Measurements from ENCODE around the gene HIP1. TPM values are rescaled to one million over a fixed set of nuclear protein-coding genes. Genes with fewer than 3 reads are reported as not detected.

The HIP1 gene
- total and polyA plus RNA-seq, 2 of the 13 experiments (the other 11 are each of a cell fraction or from before 2014, with no cell fraction given) = 4.5 to 6.2 TPM

- Histone ChIP-seq H3K27ac (ENCODE audit: extremely low read length, insufficient read depth, low read length) (no peak overlapping the region), H3K4me2 (ENCODE audit: low read depth, low read length) (no peak overlapping the region), H3K9ac (ENCODE audit: insufficient read depth, low read depth, low read length) (no peak overlapping the region), H2AFZ (ENCODE audit: low read length) (no peak overlapping the region), H3K27me3 (ENCODE audit: control insufficient read depth in 1 of 2, insufficient read depth in 2 of 2, low read length in 2 of 2) (no peaks in the 10 kb centered on the region), H4K20me1 (ENCODE audit: insufficient read depth, low read length) (no peaks in the 10 kb centered on the region), H3K9me3 (ENCODE audit: low read length) (no peaks in the 10 kb centered on the region), H3K36me3 (replicated peaks in 1 of 2; ENCODE audit: control insufficient read depth in 1 of 2, insufficient read depth in 2 of 2, low read length in 2 of 2) (no peaks in the 10 kb centered on the region), H3K4me3 (replicated peaks in 1 of 3; ENCODE audit: insufficient read depth in 1 of 3, low read depth in 2 of 3, low read length in 3 of 3) (no peak overlapping the region), H3K79me2 (ENCODE audit: insufficient read depth, low read length) (no peaks in the 10 kb centered on the region), H3K4me1 (ENCODE audit: insufficient read depth, low read length) (no peaks in the 10 kb centered on the region)
- ChIA-PET CTCF (ENCODE audit: low intra/inter-chr PET ratio, low total read pairs) (no interaction called here), POLR2A (no interaction called here)
- FAIRE-seq = no peak
- intact Hi-C loops (cut with micrococcal nuclease; ENCODE audit: unreplicated experiment) (no loop called here), in situ Hi-C loops (cut with HindIII; ENCODE audit: extremely low pct_ligation_motif_present, low pct_unique_long_range_greater_than_20kb) (no loop called here)
- DNase-seq (ENCODE audit: low spot score) = no peak
- BruUV-seq (replicated peaks) = no TSS peak
- 81% methylated on average over 12 of the region's 12 CpGs for WGBS (ENCODE audit: low lambda C conversion rate)
- TF ChIP-seq TEAD3 (CRISPR knock-in tag; optimal IDR thresholded peaks at IDR 0.05; ENCODE audit: borderline replicate concordance) (no peak), CCAR2 (optimal IDR thresholded peaks at IDR 0.05; ENCODE audit: low read depth, low read length) (no peak), ZNF703 (CRISPR knock-in tag; IDR thresholded peaks at IDR 0.05; ENCODE audit: borderline replicate concordance) (no peak), JUND (CRISPR knock-in tag; IDR thresholded peaks at IDR 0.05) (no peak), ZNF33B (CRISPR knock-in tag; IDR thresholded peaks at IDR 0.05) (no peak), MATR3 (CRISPR knock-in tag; IDR thresholded peaks at IDR 0.05) (no peak), SIN3B (IDR thresholded peaks at IDR 0.05; ENCODE audit: low read length) (no peak), NKX3-1 (CRISPR knock-in tag; IDR thresholded peaks at IDR 0.05) (no peak), ZFP82 (CRISPR knock-in tag; IDR thresholded peaks at IDR 0.05; ENCODE audit: borderline replicate concordance) (no peak), MAX (IDR thresholded peaks at IDR 0.05) (no peak), ISL2 (CRISPR knock-in tag; IDR thresholded peaks at IDR 0.05) (no peak), REL (CRISPR knock-in tag; conservative IDR thresholded peaks at IDR 0.05) (no peak), ZNF280D (CRISPR knock-in tag; IDR thresholded peaks at IDR 0.05) (no peak), ZNF121 (CRISPR knock-in tag; IDR thresholded peaks at IDR 0.05) (no peak), SMAD9 (CRISPR knock-in tag; IDR thresholded peaks at IDR 0.05) (no peak), MAFF (IDR thresholded peaks at IDR 0.05; ENCODE audit: low read depth, low read length) (no peak), PRDM4 (CRISPR knock-in tag; IDR thresholded peaks at IDR 0.05; ENCODE audit: borderline replicate concordance) (no peak), MED8 (CRISPR knock-in tag; IDR thresholded peaks at IDR 0.05; ENCODE audit: insufficient replicate concordance) (no peak)
- ATAC-seq = no peak
Observed at GRCh38 chr7:75583255-75583654, 155.5 kb downstream of the HIP1 start.

All from HepG2 (cell line).